ENCODE measurements around the gene ZBTB21.
"Not testable (repeated sequence)": the region's sequence is repeated elsewhere in the genome, so short reads cannot be mapped to it uniquely, and the experiment has no call there.

Gene ZBTB21

DNA sequence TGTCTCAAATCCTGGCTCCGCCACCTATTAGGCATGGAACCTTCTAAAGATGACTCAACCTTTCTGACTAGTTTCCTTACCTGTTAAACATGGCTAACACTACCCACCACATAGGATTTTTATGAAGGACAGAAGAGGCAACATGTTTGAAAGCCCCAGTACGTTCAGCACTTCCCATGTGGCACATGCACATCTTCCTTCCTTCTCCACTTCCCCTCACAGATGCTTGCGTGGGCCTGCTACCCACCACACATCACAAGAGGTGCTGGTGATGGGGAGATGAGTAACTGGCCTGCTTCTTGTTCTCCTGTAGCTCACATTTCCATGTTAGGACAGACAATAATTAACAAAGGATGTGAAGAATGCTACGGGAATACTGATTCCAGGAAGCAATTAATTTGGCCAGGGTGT, 7.1 kb downstream of the ZBTB21 start:
- DNase-seq (ENCODE audit: low read depth): no peak
- TF ChIP-seq, protein P1, sequence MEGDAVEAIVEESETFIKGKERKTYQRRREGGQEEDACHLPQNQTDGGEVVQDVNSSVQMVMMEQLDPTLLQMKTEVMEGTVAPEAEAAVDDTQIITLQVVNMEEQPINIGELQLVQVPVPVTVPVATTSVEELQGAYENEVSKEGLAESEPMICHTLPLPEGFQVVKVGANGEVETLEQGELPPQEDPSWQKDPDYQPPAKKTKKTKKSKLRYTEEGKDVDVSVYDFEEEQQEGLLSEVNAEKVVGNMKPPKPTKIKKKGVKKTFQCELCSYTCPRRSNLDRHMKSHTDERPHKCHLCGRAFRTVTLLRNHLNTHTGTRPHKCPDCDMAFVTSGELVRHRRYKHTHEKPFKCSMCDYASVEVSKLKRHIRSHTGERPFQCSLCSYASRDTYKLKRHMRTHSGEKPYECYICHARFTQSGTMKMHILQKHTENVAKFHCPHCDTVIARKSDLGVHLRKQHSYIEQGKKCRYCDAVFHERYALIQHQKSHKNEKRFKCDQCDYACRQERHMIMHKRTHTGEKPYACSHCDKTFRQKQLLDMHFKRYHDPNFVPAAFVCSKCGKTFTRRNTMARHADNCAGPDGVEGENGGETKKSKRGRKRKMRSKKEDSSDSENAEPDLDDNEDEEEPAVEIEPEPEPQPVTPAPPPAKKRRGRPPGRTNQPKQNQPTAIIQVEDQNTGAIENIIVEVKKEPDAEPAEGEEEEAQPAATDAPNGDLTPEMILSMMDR (IDR thresholded peaks at IDR 0.05; ENCODE audit: low read depth, low read length): no peak
- TF ChIP-seq MYC (IDR thresholded peaks at IDR 0.05; ENCODE audit: low read depth, low read length) (no peak), POLR2A (IDR thresholded peaks at IDR 0.05; ENCODE audit: extremely low read depth, insufficient read length) (no peak)
- TF ChIP-seq, protein P2, sequence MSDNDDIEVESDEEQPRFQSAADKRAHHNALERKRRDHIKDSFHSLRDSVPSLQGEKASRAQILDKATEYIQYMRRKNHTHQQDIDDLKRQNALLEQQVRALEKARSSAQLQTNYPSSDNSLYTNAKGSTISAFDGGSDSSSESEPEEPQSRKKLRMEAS (IDR thresholded peaks at IDR 0.05; ENCODE audit: low read depth, low read length): no peak
- no peak overlapping the region for H3K4me3 ChIP-seq (ENCODE audit: low read depth, low read length)

DNA sequence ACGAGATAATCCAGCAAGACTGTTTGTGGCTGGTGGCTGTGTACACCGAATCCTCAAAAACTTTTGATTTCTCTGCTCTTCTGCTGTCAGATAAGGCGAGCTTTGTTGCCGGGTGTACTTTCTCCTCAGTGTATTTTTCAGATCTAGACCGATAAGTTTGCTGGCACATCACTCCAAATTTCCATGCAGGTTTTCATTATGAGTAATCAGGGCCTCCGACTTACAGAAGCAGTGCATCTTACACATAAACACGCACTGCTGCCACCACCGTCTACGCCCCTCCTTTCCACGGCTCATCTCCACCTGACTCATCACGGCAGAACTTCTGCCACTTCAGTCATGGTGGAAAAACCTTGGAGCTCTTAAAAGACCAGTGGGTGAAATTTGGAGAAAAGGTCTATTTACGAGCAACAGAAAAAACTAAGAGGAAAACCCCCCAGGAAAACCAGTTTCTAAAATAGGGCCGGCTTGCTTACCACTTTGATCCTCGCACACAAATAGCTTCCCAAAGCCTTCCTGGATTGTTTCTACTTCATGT, 7.7 kb downstream of the ZBTB21 start:
- no peak for TF ChIP-seq MYC (IDR thresholded peaks at IDR 0.05; ENCODE audit: low read depth, low read length)
- TF ChIP-seq, protein P2 (IDR thresholded peaks at IDR 0.05; ENCODE audit: low read depth, low read length): no peak
- TF ChIP-seq POLR2A (IDR thresholded peaks at IDR 0.05; ENCODE audit: extremely low read depth, insufficient read length): no peak
- TF ChIP-seq, protein P1 (IDR thresholded peaks at IDR 0.05; ENCODE audit: low read depth, low read length): no peak
- no peak for DNase-seq (ENCODE audit: low read depth)
- H3K4me3 ChIP-seq (ENCODE audit: low read depth, low read length): no peak overlapping the region

DNA sequence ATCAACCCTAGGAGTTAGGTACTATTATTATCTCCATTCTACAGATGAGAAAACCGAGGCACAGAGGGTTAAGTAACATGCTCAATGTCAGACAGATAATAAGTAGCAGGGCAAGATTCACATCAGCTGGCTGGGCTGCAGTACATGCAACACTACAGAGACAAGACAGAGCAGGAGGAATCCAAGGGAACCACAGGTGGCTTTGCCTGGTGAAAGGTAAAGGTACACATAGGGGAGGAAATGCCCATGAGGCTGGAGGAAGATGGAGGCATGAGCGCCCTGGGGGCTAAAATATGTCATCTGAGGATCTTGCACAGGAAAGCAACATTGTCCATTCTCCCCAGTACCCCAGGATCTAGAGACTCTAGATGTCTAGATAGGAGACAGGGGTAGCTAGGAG, 8.4 kb downstream of the ZBTB21 start:
- no peak for TF ChIP-seq POLR2A (IDR thresholded peaks at IDR 0.05; ENCODE audit: extremely low read depth, insufficient read length)
- TF ChIP-seq, protein P1 (IDR thresholded peaks at IDR 0.05; ENCODE audit: low read depth, low read length): no peak
- TF ChIP-seq, protein P2 (IDR thresholded peaks at IDR 0.05; ENCODE audit: low read depth, low read length): no peak
- TF ChIP-seq MYC (IDR thresholded peaks at IDR 0.05; ENCODE audit: low read depth, low read length): no peak
- no peak overlapping the region for H3K4me3 ChIP-seq (ENCODE audit: low read depth, low read length)
- no peak for DNase-seq (ENCODE audit: low read depth)

DNA sequence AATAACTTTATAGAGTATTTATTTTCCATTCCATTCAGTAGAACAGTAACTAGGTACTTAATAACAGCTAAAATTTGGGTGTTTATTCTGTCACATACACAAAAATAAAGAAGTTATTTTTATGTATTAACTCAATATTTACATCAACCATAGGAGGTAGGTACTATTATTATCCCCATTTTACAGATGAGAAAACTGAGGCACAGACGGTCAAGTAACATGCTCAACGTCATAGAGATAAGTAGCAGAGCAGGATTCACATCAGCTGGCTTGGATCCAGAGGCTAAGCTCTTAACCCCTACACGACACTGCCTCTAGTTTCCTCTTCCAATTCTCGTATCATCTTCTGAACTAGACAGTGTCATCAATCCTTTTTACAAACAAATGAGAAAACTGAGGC, 9.3 kb downstream of the ZBTB21 start:
- no peak for DNase-seq (ENCODE audit: low read depth)
- H3K4me3 ChIP-seq (ENCODE audit: low read depth, low read length): no peak overlapping the region
- TF ChIP-seq, protein P2 (IDR thresholded peaks at IDR 0.05; ENCODE audit: low read depth, low read length): no peak

DNA sequence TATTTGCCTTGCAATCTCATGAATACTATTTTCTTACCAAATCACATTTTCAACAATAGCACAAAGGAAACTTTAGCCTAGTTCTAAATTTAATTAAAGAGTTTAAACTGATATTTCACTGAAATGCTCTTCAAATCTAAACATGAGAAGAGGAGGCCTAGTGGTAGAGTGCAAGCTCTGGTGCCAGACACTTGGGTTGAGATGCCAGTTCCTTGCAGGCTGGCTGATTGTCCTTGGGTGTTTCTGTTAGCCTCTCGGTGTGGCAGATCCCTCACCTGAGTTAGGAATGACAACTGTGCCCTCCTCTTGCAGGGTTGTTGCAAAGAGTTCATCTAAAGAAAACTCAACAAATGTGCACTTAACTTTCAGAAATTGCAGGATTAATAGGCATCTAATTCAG, 12.5 kb downstream of the ZBTB21 start:
- no peak for TF ChIP-seq POLR2A (IDR thresholded peaks at IDR 0.05; ENCODE audit: extremely low read depth, insufficient read length)
- TF ChIP-seq, protein P1 (IDR thresholded peaks at IDR 0.05; ENCODE audit: low read depth, low read length): no peak
- TF ChIP-seq MYC (IDR thresholded peaks at IDR 0.05; ENCODE audit: low read depth, low read length): no peak
- TF ChIP-seq, protein P2 (IDR thresholded peaks at IDR 0.05; ENCODE audit: low read depth, low read length): no peak
- DNase-seq (ENCODE audit: low read depth): no peak
- H3K4me3 ChIP-seq (ENCODE audit: low read depth, low read length): no peak overlapping the region

DNA sequence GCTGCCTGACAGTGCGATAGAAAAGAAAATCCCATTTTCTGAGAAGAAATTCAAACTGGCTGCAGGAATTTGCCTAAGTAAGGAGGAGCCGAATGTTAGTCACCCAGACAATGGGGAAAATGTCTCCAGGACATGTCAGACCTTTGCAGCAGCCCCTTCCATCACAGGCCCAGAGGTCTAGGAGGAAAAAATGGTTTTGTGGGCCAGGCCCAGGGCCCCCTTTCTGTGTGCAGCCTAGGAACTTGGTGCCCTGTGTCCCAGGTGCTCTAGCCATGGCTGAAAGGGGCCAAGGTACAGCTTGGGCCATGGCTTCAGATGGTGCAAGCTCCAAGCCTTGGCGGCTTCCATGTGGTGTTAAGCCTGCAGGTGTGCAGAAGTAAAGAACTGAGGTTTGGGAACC, 14.6 kb downstream of the ZBTB21 start:
- TF ChIP-seq, protein P1 (IDR thresholded peaks at IDR 0.05; ENCODE audit: low read depth, low read length): no peak
- TF ChIP-seq POLR2A (IDR thresholded peaks at IDR 0.05; ENCODE audit: extremely low read depth, insufficient read length) (no peak), MYC (IDR thresholded peaks at IDR 0.05; ENCODE audit: low read depth, low read length) (no peak)
- TF ChIP-seq, protein P2 (IDR thresholded peaks at IDR 0.05; ENCODE audit: low read depth, low read length): no peak
- H3K4me3 ChIP-seq (ENCODE audit: low read depth, low read length): no peak overlapping the region
- no peak for DNase-seq (ENCODE audit: low read depth)

DNA sequence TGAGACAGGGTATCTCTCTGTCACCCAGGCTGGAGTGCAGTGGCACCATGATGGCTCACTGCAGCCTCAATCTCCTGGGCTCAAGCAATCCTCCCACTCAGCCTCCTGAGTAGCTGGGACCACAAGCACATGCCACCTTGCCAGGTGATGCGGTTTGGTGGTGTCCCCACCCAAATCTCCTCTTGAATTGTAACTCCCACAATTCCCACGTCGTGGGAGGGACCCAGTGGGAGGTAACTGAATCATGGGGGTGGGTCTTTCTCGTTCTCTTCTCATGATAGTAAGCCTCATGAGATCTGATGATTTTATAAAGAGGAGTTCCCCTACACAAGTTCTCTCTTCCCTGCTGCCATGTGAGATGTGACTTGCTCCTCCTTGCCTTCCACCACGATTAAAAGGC, 15.5 kb downstream of the ZBTB21 start:
- DNase-seq (ENCODE audit: low read depth); H3K4me3 ChIP-seq (ENCODE audit: low read depth, low read length): not testable (repeated sequence)
